Measurements from ENCODE around the gene COL5A1.

- TF ChIP-seq CTCF (IDR thresholded peaks at IDR 0.05) (no peak), POLR2A (IDR thresholded peaks at IDR 0.05) (no peak)
These were observed 199.7 kb downstream of the COL5A1 start for GRCh38 chr9:134841180-134841904.

All from Peyer's patch (tissue), 4 donors.